Measurements from ENCODE around the gene TOP2A.

DNA sequence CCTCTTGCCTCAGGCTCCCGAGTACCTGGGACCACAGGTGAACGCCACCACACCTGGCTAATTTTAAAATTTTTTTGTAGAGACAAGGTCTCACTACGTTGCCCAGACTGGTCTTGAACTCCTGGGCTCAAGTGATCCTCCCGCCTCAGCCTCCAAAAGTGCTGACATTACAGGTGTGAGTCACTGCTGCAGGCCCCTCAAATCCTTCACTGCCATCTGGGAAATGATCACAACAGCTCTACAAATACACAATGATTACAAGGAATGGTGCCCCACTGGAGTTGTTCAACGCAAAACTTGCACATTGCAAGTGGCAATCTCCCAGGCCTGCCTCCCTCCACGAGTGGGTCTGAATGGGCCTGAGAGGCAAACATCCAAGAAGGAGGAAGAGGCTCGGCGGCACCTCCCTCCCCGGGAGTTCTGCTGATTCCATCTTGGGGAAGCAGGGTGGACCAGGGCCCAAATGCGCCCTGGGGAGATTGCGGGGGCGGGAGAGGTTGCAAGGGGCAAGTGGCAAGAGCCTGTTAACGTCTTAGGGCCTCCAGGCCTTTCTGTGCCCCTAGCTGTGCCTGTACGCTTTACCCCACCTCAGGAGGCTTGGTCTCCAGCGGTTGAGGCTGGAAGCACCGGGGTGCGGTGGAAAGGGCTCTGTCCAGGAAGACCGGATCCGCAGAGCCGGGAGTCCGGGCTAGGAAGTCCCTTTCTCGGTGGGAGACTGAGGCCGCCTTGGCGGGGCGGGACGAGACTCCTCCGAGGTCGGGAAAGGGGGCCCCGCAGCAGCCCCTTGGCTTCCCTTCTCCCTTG lies 24.9 kb upstream of the TOP2A start:
- TF ChIP-seq, protein P1, sequence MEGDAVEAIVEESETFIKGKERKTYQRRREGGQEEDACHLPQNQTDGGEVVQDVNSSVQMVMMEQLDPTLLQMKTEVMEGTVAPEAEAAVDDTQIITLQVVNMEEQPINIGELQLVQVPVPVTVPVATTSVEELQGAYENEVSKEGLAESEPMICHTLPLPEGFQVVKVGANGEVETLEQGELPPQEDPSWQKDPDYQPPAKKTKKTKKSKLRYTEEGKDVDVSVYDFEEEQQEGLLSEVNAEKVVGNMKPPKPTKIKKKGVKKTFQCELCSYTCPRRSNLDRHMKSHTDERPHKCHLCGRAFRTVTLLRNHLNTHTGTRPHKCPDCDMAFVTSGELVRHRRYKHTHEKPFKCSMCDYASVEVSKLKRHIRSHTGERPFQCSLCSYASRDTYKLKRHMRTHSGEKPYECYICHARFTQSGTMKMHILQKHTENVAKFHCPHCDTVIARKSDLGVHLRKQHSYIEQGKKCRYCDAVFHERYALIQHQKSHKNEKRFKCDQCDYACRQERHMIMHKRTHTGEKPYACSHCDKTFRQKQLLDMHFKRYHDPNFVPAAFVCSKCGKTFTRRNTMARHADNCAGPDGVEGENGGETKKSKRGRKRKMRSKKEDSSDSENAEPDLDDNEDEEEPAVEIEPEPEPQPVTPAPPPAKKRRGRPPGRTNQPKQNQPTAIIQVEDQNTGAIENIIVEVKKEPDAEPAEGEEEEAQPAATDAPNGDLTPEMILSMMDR (IDR thresholded peaks at IDR 0.05), result peak in 2 of 4 experiments; percentile 21 to 49
- TF ChIP-seq POLR2A (IDR thresholded peaks at IDR 0.05) (no peak), POLR2AphosphoS5 (IDR thresholded peaks at IDR 0.05) (peak; percentile 9)

Data from gastroesophageal sphincter (tissue), 3 donors.